ENCODE measurements around the gene NRL.

NRL gene

GRCh38 chr14:24068711-24069410, 45.9 kb downstream of the NRL start:
- no peak for DNase-seq (ENCODE audit: low read depth in 2 of 3, low spot score in 2 of 3)

- no peak for DNase-seq (ENCODE audit: low read depth in 2 of 3, low spot score in 2 of 3)
Observed at GRCh38 chr14:24067133-24068082, 47.3 kb downstream of the NRL start.

- no peak for DNase-seq (ENCODE audit: low read depth in 2 of 3, low spot score in 2 of 3)
Observed at GRCh38 chr14:24066496-24067132, 48.1 kb downstream of the NRL start.

- DNase-seq (ENCODE audit: low read depth in 2 of 3, low spot score in 2 of 3), result no peak
Observed at GRCh38 chr14:24065408-24065807, 49.3 kb downstream of the NRL start.

GRCh38 chr14:24064856-24065255, 49.9 kb downstream of the NRL start:
- no peak for DNase-seq (ENCODE audit: low read depth in 2 of 3, low spot score in 2 of 3)

- no peak for DNase-seq (ENCODE audit: low read depth in 2 of 3, low spot score in 2 of 3)
Observed at GRCh38 chr14:24064091-24064795, 50.5 kb downstream of the NRL start.

GRCh38 chr14:24063263-24063836, 51.4 kb downstream of the NRL start:
- no peak for DNase-seq (ENCODE audit: low read depth in 2 of 3, low spot score in 2 of 3)

GRCh38 chr14:24062216-24062980, 52.4 kb downstream of the NRL start:
- DNase-seq (ENCODE audit: low read depth in 2 of 3, low spot score in 2 of 3), result no peak

GRCh38 chr14:24060984-24061913, 53.5 kb downstream of the NRL start:
- no peak for DNase-seq (ENCODE audit: low read depth in 2 of 3, low spot score in 2 of 3)

- DNase-seq (ENCODE audit: low read depth in 2 of 3, low spot score in 2 of 3), result no peak
Observed at GRCh38 chr14:24060443-24060842, 54.3 kb downstream of the NRL start.

GRCh38 chr14:24059841-24060388, 54.8 kb downstream of the NRL start:
- DNase-seq (ENCODE audit: low read depth in 2 of 3, low spot score in 2 of 3), result no peak

GRCh38 chr14:24058951-24059475, 55.7 kb downstream of the NRL start:
- no peak for DNase-seq (ENCODE audit: low read depth in 2 of 3, low spot score in 2 of 3)

GRCh38 chr14:24058260-24058950, 56.3 kb downstream of the NRL start:
- DNase-seq (ENCODE audit: low read depth in 2 of 3, low spot score in 2 of 3), result no peak

GRCh38 chr14:24057867-24058259, 56.9 kb downstream of the NRL start:
- DNase-seq (ENCODE audit: low read depth in 2 of 3, low spot score in 2 of 3), result no peak

- DNase-seq (ENCODE audit: low read depth in 2 of 3, low spot score in 2 of 3), result no peak
Observed at GRCh38 chr14:24057271-24057670, 57.5 kb downstream of the NRL start.

GRCh38 chr14:24056800-24057184, 58.0 kb downstream of the NRL start:
- DNase-seq (ENCODE audit: low read depth in 2 of 3, low spot score in 2 of 3), result no peak

- DNase-seq (ENCODE audit: low read depth in 2 of 3, low spot score in 2 of 3), result no peak
Observed at GRCh38 chr14:24055971-24056799, 58.6 kb downstream of the NRL start.

Measured in activated CD8-positive, alpha-beta memory T cell treated with anti-CD3 and anti-CD28 coated beads for 48 hours (primary cell).